NCI-H774 (cell line): ENCODE data around the gene AMN.
A peak's percentile ranks its signal among the peaks of the same experiment; 100 is the strongest.

Experiments
- DNase-seq: peaks from one replicate; lab custom pipeline; 2025; lab: John Stamatoyannopoulos, UW

Gene AMN

DNA sequence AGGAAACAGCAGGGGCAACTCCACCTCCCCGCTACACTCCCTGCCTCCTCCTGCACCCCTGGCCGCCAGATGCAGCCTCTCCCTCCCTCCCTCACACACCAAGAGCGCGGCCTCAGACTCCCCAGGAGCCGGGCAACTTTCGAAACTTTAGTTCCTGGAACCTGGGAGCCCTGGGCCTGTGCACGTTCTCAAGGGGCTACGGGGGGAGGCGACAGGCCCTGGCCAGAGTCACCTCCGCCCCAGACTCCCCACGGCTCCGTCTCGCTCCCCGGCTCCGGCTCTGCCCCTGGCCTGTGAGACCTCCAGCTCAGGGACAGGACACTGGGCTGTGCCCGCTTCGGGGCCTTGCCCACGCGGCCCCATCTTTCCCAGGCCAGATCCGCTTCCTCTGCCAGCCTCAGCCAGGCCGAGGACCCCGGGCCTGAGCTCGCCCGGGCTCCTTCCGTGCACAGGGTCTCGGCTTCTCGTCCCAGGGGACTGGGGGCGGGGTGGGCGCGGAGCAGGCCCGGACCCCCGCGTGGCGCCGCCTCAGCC lies 5.5 kb downstream of the AMN start:
- DNase-seq = no peak

DNA sequence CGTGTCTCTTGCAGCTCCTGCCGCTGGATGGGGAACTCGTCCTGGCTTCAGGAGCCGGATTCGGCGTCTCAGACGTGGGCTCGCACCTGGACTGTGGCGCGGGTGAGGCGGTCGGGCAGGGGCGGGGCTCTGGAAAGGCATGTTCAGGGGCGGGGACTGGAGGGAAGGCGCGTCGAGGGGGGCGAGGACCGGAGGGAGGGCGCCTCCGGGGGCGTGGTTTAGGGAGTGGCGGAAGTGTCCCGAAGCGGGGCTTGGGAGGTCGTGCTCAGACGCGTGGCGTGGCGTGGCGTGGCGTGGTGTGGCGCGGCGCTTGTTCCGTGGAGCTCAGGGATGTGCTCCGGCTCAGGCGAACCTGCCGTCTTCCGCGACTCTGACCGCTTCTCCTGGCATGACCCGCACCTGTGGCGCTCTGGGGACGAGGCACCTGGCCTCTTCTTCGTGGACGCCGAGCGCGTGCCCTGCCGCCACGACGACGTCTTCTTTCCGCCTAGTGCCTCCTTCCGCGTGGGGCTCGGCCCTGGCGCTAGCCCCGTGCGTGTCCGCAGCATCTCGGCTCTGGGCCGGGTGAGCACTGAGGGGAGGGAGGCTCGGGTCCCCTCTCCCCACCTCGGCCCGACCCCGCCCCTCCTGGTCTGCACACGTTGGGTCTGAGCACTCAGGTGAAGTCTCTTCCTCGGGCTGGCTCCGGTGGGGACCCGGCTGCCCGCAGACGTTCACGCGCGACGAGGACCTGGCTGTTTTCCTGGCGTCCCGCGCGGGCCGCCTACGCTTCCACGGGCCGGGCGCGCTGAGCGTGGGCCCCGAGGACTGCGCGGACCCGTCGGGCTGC lies 6.2 kb downstream of the AMN start:
- DNase-seq = peak; percentile 51

DNA sequence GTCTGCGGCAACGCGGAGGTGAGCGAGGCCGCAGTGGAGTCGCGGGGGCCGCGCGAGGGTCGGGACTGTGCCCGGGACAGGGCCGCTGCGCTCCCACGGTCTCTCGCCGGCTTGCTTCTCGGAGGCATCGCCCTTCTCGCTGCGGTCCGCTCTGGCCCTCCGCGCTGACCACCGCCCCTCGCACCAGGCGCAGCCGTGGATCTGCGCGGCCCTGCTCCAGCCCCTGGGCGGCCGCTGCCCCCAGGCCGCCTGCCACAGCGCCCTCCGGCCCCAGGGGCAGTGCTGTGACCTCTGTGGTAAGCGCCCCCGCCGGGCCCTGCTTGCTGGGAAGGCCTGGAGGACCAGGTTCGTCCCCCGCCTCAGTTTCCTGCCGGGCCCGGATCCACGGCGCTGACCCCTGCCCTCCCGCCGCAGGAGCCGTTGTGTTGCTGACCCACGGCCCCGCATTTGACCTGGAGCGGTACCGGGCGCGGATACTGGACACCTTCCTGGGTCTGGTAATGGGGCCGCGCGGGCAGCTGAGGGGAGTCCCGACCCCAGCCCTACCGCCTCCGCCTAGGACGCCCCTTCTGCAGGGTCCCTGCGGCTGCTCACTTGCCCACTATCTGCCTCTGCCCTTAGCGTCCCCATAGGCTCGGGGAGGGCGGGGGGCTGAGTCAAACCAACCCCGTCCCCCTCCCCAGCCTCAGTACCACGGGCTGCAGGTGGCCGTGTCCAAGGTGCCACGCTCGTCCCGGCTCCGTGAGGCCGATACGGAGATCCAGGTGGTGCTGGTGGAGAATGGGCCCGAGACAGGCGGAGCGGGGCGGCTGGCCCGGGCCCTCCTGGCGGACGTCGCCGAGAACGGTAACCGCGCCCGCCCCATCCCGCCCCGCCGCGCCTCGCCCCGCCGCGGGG lies 7.0 kb downstream of the AMN start:
- no peak for DNase-seq

DNA sequence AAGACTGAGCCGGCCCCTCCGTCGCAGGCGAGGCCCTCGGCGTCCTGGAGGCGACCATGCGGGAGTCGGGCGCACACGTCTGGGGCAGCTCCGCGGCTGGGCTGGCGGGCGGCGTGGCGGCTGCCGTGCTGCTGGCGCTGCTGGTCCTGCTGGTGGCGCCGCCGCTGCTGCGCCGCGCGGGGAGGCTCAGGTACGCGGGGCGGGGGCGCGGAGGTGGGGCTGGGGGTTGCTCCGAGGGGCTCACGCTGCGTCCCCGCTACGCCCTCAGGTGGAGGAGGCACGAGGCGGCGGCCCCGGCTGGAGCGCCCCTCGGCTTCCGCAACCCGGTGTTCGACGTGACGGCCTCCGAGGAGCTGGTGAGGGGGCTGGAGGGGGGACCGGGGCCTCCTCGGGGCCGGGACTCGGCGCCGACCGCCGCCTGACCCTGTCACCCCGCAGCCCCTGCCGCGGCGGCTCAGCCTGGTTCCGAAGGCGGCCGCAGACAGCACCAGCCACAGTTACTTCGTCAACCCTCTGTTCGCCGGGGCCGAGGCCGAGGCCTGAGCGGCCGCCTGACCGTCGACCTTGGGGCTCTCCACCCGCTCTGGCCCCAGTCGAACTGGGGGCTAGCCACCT lies 7.8 kb downstream of the AMN start:
- no peak for DNase-seq

DNA sequence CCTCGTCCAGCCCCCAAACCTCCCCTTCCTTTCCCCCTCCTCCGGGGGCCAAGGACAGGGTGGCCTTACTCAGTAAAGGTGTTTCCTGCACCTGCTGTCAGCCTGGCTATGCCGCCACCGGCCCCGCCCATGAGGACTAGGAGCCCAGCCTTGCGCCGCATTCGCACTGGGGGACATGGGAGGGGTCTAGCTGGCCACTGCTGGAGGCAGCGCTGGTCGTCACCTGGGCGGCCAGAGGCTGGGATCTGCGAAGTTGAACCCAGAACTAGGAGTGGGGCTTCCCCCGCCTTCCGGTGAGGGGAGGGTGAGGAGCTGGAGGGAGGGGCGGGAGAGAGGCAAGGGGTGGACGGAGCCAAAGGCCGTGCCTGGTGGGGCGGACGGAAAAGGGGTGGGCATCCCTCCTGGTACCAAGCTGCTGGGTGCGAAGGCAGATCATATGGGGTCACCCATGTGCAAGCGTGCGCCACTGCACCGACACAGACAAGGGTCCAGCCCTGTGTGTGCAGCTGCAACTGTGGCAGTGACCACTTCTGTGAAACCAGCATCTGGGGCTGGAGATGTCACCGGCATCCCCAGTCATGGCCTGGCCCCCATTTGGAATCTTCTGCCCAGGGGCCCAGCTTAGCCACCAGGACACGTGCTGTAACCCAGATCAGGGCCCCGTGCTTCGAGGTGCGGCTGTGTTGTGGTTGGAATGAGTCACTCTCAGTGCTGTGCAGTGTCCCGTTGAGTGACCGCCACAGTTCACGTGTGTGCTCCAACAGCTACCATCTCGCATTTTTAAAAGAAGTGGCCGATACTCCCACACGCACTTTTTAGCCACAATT lies 8.5 kb downstream of the AMN start:
- peak; percentile 4 for DNase-seq

DNA sequence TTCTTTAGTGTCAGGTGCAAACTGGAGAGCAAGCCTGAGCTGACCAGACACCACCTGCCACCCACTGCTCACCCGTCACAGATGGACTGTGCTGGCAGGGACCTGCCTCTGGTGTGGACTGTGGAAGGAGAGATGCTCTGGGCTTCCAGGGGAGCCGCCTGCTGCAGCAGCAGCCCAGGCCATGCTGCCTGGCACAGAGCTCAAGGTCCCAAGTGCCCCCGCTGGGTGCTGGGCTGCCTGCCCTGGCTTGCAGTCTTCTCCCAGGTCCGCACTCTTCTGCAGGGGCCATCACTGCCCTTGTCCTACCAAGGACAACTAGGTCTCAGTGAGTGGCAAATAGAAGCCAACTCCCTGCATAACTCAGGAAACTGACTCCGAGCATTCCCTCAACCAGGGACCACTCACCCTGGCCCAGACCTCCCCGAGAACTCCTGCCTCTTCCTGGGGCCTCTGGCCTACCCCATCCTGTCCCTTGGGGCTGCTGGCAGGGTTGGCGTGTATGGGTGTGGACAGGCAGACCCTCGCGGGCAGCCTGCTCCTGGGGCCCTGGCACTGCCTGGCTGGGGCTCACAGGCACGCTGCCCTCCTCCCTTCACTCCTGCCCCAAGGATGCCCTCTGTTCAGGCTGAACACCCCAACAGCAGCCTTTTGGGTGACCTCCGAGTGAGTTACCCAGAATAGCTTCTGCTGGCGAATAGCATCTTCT lies 9.3 kb downstream of the AMN start:
- DNase-seq = no peak

DNA sequence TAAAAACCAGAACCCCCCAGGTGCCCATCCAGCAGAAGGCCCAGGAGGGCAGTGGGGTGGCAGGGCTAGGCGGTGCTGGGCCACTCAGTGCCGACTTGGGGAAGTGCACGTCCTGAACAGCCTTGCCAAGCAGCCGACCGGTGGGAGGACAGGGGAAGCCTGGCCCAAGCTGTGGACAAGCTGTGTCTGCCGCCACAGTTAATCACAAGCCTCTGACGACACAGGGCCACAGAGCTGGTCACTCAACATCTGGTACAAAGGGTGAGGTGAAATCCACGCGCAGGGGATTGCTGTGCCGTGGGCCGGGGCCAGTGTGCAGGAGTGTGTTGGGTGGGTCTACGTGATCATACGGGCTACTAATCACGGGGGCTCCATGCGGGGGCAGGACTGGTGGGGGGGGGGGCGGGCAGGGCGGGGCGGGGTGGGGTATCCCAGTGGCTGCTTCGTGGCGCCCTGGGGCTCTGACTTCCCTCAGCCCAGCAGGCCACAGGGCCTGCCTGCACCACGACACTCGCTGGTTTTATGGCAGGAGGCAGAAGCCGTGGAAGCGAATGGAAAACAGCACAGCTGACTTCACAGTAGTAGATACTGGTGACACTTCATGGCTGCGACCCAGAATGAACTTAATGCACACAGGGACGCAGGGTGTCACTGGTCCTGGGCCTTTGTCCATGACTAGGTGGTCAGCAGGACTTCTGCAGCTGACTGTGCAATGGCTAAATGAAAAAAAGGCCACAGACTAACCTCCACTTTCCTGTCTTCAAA lies 10.2 kb downstream of the AMN start:
- DNase-seq = no peak

DNA sequence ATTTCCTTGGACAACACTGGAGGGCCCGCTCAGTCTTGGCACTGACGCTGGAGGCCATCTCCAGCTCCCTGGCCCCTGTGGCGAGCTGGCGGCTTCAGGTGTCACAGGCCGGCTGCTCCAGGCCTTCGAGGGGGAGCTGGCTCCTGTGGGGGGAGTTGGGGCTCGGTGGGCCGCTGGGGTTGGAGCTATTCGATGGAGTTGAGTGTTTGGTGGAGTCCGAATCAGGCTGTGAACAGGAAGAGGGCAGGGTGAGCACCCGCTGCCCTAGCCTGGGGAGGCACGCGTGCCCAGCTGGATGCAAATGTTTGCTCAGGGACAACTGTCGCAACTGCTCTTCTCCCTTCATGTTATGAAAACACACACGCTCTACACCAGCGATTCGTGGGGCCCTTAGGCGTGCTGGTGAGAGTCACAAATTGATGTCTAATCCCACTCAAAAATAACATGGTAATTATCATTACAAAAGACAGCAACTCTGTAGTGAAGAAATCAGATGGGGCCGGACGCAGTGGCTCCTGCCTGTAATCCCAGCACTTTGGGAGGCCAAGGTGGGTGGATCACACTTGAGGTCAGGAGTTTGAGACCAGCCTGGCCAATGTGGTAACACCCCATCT lies 11.3 kb downstream of the AMN start:
- no peak for DNase-seq

DNA sequence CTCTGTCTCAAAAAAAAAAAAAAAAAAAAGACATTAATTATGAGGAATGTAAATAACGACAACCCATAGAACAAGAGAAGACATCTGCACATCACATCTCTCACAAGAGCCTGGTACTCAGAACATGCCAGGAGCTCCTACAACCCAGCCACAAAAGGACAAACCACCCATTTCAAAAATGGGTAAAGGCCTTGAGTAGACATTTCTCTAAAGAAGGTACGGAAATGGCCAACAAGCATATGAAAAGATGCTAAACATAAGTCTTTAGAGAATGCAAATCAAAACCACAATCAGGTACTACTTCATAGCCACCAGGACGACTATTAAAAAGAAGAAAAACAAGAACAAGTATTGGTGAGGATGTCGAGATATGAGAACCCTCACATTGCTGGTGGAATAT lies 13.3 kb downstream of the AMN start:
- DNase-seq = no peak

DNA sequence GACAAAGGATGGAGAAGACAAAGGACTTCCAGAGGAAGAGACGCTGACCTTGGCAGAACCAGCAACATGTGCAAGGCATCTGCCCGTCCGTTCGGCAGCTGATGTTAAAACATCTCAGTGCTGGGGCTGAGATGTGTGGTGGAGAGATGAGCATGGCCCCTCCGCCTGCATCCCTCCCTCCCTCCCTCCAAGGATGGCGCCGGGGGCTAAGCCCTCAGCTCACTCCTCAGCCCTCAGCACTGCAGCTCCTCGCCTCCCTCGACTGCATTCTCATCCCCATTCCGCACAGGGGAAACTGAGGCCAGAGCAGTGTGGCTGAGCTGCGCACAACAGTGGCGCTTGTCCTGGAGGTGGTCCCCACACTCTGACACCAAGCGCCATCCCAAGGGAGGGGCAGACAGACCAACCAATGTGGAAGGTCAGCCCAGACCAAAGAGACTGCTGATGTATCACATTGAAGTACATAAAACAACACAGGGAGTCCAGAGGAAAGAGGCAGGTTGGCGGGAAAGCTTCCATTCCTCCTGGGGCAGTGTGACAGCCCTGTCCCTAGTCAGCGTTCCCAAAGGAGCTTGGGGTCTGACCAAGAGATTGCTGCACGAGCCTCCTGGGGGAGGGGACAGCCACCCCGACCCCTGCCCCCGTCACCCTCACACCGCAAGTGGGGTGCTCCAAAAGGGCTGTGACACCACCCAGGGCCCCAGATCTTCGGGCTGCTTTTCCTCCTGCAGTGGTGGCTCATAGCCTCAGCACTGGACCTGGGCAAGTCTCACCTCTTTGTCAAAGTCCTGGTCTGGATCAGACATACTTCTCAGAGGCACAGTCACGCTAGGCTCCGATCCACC lies 15.1 kb downstream of the AMN start:
- DNase-seq = no peak

DNA sequence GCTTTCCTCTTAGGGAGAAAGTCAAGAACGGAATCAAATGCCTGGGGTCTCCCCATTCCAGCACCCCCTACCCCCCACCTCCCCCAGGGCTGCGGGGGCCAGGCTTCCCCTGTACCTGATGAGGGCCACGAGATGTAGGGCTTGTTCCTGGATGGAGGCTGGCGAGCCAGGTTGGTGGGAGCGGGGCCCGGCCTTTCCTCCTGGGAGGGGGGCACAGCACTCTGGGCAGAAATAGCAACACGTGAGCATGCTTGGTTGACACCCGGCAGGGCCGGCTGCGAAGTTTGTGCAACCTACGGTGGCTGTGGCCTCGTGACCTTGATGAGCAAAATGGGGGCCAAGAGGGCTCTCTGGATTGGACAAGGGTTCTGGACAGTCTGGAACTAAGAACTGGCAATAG lies 15.7 kb downstream of the AMN start:
- DNase-seq = no peak

DNA sequence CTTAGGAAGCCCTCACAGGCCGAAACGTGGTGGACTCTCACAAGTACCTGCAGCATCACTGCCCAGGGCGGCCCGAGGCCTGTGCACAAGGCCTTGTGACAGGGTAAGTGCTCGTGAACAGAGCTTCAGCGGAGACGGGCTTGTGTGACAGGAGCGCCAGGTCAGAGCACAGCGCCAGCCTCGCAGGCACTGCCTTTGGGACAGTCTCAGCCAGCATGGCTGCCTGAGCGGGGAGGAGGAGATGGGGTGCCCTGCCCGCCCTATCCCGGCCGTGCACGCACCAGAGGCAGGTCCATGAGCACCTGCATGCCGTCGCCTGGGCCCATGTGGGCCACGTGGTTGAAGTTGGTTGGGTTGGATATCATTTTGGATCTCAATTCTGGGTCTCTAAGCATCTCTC lies 16.9 kb downstream of the AMN start:
- DNase-seq = no peak

DNA sequence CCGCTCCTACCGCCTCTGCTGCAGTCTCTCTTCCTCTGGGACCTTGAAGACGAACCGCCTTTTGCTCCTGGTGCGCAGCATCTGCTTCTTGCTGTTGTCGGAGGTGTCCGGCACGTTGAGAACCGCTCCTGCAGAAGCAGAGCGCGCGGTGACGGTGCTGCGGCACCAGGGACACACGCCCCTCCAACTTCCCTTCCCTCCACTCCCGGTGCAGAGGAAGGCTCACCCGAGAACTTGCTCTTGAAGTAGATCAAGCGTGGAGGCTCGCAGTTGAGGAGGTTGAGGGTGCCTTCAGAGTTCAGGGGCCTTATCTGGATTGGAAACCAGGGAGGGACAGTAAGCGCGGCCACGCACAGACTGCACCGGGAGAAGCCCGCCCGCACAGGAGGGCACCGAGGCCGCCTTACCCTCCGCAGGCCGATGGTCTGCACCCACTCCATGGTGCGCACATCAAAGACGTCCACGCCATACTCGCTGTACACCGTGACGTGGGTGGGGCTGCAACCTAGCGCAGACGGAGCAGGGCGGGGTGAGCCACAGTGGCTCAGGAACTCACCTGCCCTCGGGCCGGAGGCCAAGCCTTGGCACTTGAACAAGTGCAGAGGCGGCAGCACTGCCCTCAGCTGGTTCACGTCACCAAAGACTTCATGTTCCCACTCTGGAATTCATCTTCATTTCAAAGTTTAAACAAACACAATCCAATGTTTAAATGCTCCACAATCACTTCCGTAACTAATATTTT lies 17.5 kb downstream of the AMN start:
- DNase-seq = no peak

DNA sequence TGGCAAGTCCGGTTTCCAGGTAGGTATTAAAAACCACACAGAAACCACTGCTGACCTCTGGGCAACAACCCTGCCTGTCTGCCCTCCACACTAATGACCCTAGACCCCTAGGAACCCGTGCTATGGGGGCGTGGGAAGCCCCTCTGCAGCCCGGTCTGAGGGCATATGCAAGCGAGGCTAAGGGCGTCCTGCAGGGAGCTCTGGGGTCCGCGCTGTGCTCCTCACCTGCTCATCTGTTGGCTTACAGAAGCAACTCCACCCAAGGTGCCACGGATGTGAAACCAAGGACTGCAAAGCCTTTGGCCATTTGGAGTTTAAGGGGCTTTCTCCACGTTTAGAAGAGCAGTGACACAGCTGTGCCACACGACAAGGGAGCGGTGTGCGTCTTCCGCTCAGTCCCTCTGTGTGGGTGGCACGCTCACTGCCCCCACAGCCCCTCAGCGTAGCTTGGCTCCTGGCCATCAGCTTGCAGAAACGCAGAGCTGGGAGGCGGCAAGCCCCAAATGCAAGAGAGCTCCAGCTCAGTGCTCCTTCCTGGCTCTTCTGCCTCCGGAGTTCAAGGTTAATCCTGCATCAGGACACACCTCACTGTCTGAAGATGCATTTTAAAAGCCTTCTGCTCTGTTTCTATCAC lies 18.4 kb downstream of the AMN start:
- no peak for DNase-seq

DNA sequence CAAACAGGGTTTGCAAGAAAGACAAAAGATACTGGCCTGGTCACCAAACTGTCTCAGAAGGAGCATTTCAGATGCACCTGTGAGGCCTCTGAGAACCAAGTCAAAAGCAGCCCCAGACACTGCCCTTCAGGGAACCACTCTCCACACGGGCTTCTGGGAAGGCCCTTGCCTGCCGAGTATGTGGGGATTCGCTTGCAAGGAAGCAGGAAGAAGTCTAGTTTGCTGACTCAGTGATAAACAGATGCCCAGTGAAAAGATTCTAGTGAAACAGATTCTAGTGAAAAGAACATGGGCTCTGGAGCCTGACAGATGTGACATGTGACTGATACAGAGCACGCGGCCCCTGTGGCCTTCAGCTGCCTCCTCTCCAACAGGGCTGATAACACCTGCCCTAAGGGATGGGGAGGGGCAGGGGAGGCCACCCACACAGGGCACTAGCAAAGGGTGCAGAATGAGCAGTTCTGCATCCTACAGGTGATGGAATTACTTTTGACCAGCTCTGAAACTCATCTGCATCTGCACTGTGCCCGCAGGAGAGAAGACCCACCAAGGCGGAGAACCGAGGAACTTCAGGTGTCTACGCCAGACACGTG lies 19.1 kb downstream of the AMN start:
- no peak for DNase-seq

DNA sequence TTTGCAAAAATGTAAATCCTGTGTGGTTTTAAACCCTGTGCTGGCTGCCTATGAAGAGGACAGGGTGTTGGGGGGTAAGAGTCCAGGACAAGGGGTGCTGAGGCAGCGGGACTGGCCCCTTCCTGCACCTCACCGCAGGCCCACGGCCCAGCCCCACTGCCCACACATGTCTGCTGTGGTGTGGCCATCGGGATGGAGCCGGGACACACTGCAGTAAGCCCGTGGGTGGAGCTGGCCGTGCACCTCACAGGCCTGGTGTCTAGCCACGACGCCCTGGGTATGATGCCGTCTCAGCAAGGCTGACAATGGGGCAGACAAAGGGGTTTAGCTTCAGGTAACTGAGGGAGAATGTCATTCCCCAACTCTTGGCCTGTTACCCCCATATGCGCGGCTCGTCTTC lies 19.6 kb downstream of the AMN start:
- no peak for DNase-seq

DNA sequence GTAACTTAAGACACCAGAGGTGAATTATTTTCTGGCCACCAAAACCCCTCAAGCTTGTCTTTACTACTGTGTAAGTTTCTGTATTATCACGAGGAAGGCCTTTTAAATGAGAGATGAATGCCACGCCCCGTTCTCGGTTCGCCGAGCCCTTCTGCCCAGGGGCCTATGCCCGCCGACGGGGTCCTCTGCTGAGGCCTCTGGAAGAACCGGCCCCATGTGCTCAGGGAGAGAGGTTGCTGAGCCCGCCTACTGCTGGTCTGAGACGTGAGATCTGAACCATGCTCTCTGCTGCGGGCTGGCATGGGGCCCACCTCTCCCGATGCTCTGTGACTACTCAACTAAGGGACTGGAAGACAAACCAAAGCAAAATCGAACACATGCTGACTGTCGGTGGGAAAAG lies 21.0 kb downstream of the AMN start:
- no peak for DNase-seq
